Neuronal stem cell (in vitro differentiated cells): ENCODE results near the gene TMEM41B.

Experiments
- DNase-seq: peaks from one replicate; pipeline ENCODE4 v3.0.0-alpha.2; 2013; ENCODE audit warnings: low spot score
- H2AFZ ChIP-seq: one replicate; pipeline ENCODE4 v1.6.1; 2013; ENCODE audit warnings: mild to moderate bottlenecking, low read length, inconsistent platforms
- H2AK5ac ChIP-seq: 2 replicates; pipeline ENCODE4 v1.6.1; 2013; ENCODE audit warnings: low read depth, mild to moderate bottlenecking, inconsistent platforms, low read length, moderate library complexity, mixed read lengths
- H2BK120ac ChIP-seq: 2 replicates; pipeline ENCODE4 v1.6.1; 2013; ENCODE audit warnings: low read depth, mild to moderate bottlenecking, inconsistent platforms, low read length, moderate library complexity, mixed read lengths
- H2BK12ac ChIP-seq: one replicate; pipeline ENCODE4 v1.6.1; 2013; ENCODE audit warnings: low read length, inconsistent platforms
- H2BK15ac ChIP-seq: 2 replicates; pipeline ENCODE4 v1.6.1; 2013; ENCODE audit warnings: mild to moderate bottlenecking, low read length, inconsistent platforms, mixed read lengths
- H2BK5ac ChIP-seq: one replicate; pipeline ENCODE4 v1.6.1; 2013; ENCODE audit warnings: inconsistent platforms, mild to moderate bottlenecking, low read length, moderate library complexity
- H3K14ac ChIP-seq: one replicate; pipeline ENCODE4 v1.6.1; 2013; ENCODE audit warnings: low read length, inconsistent platforms
- H3K18ac ChIP-seq: 2 replicates; pipeline ENCODE4 v1.6.1; 2013; ENCODE audit warnings: low read length, inconsistent platforms
- H3K23ac ChIP-seq: 2 replicates; pipeline ENCODE4 v1.6.1; 2013; ENCODE audit warnings: low read depth, mild to moderate bottlenecking, mixed read lengths, low read length, inconsistent platforms; ENCODE audit not compliant: poor library complexity
- H3K27ac ChIP-seq: replicated peaks from 3 replicates; pipeline ENCODE4 v1.5.1; 2013; ENCODE audit warnings: low read length, inconsistent platforms
- H3K27me3 ChIP-seq, 3 experiments: 2 replicates each; pipeline ENCODE4 v1.6.1; 2013; ENCODE audit warnings: low read length in 3 of 3, mild to moderate bottlenecking in 2 of 3, inconsistent platforms in 1 of 3, low read depth in 1 of 3, mixed read lengths in 1 of 3, moderate library complexity in 1 of 3; ENCODE audit not compliant: control insufficient read depth in 3 of 3, insufficient read depth in 3 of 3
- H3K36me3 ChIP-seq, 2 donors: replicated peaks in 1 of 2; 2 replicates each; pipeline ENCODE4 v1.6.1; 2013; ENCODE audit warnings: low read length in 2 of 2; ENCODE audit not compliant: control insufficient read depth in 2 of 2, insufficient read depth in 2 of 2
- H3K4ac ChIP-seq: 2 replicates; pipeline ENCODE4 v1.6.1; 2013; ENCODE audit warnings: inconsistent platforms, mild to moderate bottlenecking, low read length, moderate library complexity
- H3K4me1 ChIP-seq, 2 donors: 1 replicate in 1 of 2; 2 replicates in 1 of 2; pipeline ENCODE4 v1.6.1; 2013; ENCODE audit warnings: low read length in 2 of 2, low read depth in 1 of 2; ENCODE audit not compliant: control insufficient read depth in 2 of 2, insufficient read depth in 1 of 2
- H3K4me2 ChIP-seq: one replicate; pipeline ENCODE4 v1.6.1; 2013; ENCODE audit warnings: mild to moderate bottlenecking, low read length, inconsistent platforms; ENCODE audit not compliant: insufficient read depth, poor library complexity, severe bottlenecking
- H3K4me3 ChIP-seq, 2 donors: 2 replicates each; pipeline ENCODE4 v1.5.1; 2013; ENCODE audit warnings: low read length in 2 of 2, mild to moderate bottlenecking in 2 of 2, inconsistent platforms in 1 of 2, moderate library complexity in 1 of 2
- H3K79me1 ChIP-seq: one replicate; pipeline ENCODE4 v1.6.1; 2013; ENCODE audit warnings: low read depth, mild to moderate bottlenecking, inconsistent platforms, low read length, moderate library complexity
- H3K9ac ChIP-seq: one replicate; pipeline ENCODE4 v1.6.1; 2013; ENCODE audit warnings: mild to moderate bottlenecking, low read depth, low read length, inconsistent platforms; ENCODE audit not compliant: poor library complexity
- H3K9me3 ChIP-seq, 2 donors: replicated peaks in 1 of 2; 2 replicates each; pipeline versions ENCODE3 to v1.6.1; 2013; ENCODE audit warnings: low read length in 2 of 2, mild to moderate bottlenecking in 2 of 2, inconsistent platforms in 1 of 2, low read depth in 1 of 2, mixed read lengths in 1 of 2, moderate library complexity in 1 of 2; ENCODE audit not compliant: control insufficient read depth in 2 of 2, insufficient read depth in 1 of 2
- H4K8ac ChIP-seq: one replicate; pipeline ENCODE4 v1.6.1; 2013; ENCODE audit warnings: low read depth, mild to moderate bottlenecking, inconsistent platforms, low read length, moderate library complexity
- H4K91ac ChIP-seq: one replicate; pipeline ENCODE4 v1.6.1; 2013; ENCODE audit warnings: low read length, low read depth, mild to moderate bottlenecking, inconsistent platforms; ENCODE audit not compliant: poor library complexity
- WGBS, 2 donors: extraction: QIAGEN DNeasy Blood & Tissue Kit; methylation state at CpG; one replicate each; pipeline ENCODE4 v1.1.7; 2013; ENCODE audit warnings: missing lambda C conversion rate in 2 of 2, mixed read lengths in 1 of 2; ENCODE audit not compliant: insufficient read length in 2 of 2, insufficient replicate concordance in 1 of 2; ENCODE audit errors: extremely low coverage in 2 of 2; 5-methylcytosine and 5-hydroxymethylcytosine counted together

TMEM41B gene

GRCh38 chr11:9265211-9266131 is 48.9 kb downstream of the TMEM41B start, which contains the start of gene DENND5A:
TSS of gene DENND5A (minus strand) at chr11:9265350. CDS start at chr11:9265069, 281 bp downstream.
- no peaks in the 10 kb centered on the region for H3K36me3 ChIP-seq
- peak within 1 kb of the TSS; percentile 76 for H2BK5ac ChIP-seq
- peak within 1 kb of the TSS; percentile 73 for H2BK120ac ChIP-seq
- peak within 1 kb of the TSS; percentile 74 for H3K4me2 ChIP-seq
- peak within 1 kb of the TSS; percentile 93 for H3K18ac ChIP-seq
- no CpG with 5 or more reads among the region's 63 CpGs for WGBS, 2 donors
- H2AFZ ChIP-seq: peak within 1 kb of the TSS; percentile 97
- peak within 1 kb of the TSS; percentile 91 for H3K9ac ChIP-seq
- H3K4me1 ChIP-seq: peaks cover 4 to 6% of the 10 kb centered on the region in 2 donors
- H3K27me3 ChIP-seq: no peaks in the 10 kb centered on the region
- no peaks in the 10 kb centered on the region for H3K79me1 ChIP-seq
- no peak within 1 kb of the TSS for H2BK12ac ChIP-seq
- no peak within 1 kb of the TSS for H4K91ac ChIP-seq
- DNase-seq: peak; percentile 91
- no peaks in the 10 kb centered on the region for H3K9me3 ChIP-seq
- H3K4ac ChIP-seq: no peak within 1 kb of the TSS
- no peak within 1 kb of the TSS for H2BK15ac ChIP-seq
- peak within 1 kb of the TSS; percentile 98 to 99 for H3K4me3 ChIP-seq
- H3K14ac ChIP-seq: peak within 1 kb of the TSS; percentile 25
- no peak within 1 kb of the TSS for H2AK5ac ChIP-seq
- H3K27ac ChIP-seq: peak within 1 kb of the TSS; percentile 54
- H3K23ac ChIP-seq: peak within 1 kb of the TSS; percentile 76
- H4K8ac ChIP-seq: no peak within 1 kb of the TSS

- no peak overlapping the region for H2BK15ac ChIP-seq
- H3K27ac ChIP-seq: peak overlapping the region; percentile 54
- H4K8ac ChIP-seq: no peak overlapping the region
- peak overlapping the region; percentile 91 for H3K18ac ChIP-seq
- no peak overlapping the region for H3K4ac ChIP-seq
- H3K9me3 ChIP-seq: no peaks in the 10 kb centered on the region
- H3K23ac ChIP-seq: peak overlapping the region; percentile 76
- no peak overlapping the region for H4K91ac ChIP-seq
- peaks cover 4% of the 10 kb centered on the region in 2 donors for H3K4me1 ChIP-seq
- peak overlapping the region; percentile 91 for H3K9ac ChIP-seq
- H3K79me1 ChIP-seq: peaks cover 2% of the 10 kb centered on the region
- no peak overlapping the region for H2BK12ac ChIP-seq
- DNase-seq: peak; percentile 31
- H2BK5ac ChIP-seq: peak overlapping the region; percentile 76
- peak overlapping the region; percentile 74 for H3K4me2 ChIP-seq
- peak overlapping the region; percentile 98 to 99 for H3K4me3 ChIP-seq
- H2AFZ ChIP-seq: peak overlapping the region; percentile 97
- H3K36me3 ChIP-seq: no peaks in the 10 kb centered on the region
- no peak overlapping the region for H3K14ac ChIP-seq
- H2AK5ac ChIP-seq: no peak overlapping the region
- H2BK120ac ChIP-seq: peak overlapping the region; percentile 73
- no CpG with 5 or more reads among the region's 76 CpGs for WGBS, 2 donors
- H3K27me3 ChIP-seq: no peaks in the 10 kb centered on the region
Measured at GRCh38 chr11:9264316-9265210, 49.8 kb downstream of the TMEM41B start.

GRCh38 chr11:9263840-9264315 is 50.5 kb downstream of the TMEM41B start:
- no peak overlapping the region for H4K91ac ChIP-seq
- no peak overlapping the region for H2AK5ac ChIP-seq
- WGBS, 2 donors: no CpG with 5 or more reads among the region's 9 CpGs
- H2BK15ac ChIP-seq: no peak overlapping the region
- no peaks in the 10 kb centered on the region for H3K27me3 ChIP-seq
- H2BK120ac ChIP-seq: no peak overlapping the region
- H3K9me3 ChIP-seq: no peaks in the 10 kb centered on the region
- H3K18ac ChIP-seq: no peak overlapping the region
- H3K4ac ChIP-seq: no peak overlapping the region
- no peak overlapping the region for H3K14ac ChIP-seq
- H2AFZ ChIP-seq: peak overlapping the region; percentile 97
- peaks cover 2% of the 10 kb centered on the region for H3K79me1 ChIP-seq
- H3K23ac ChIP-seq: no peak overlapping the region
- H2BK5ac ChIP-seq: no peak overlapping the region
- H2BK12ac ChIP-seq: no peak overlapping the region
- DNase-seq: no peak
- H3K27ac ChIP-seq: no peak overlapping the region
- peaks cover 2 to 4% of the 10 kb centered on the region in 2 donors for H3K4me1 ChIP-seq
- peak overlapping the region; percentile 98 to 99 for H3K4me3 ChIP-seq
- H3K36me3 ChIP-seq: no peaks in the 10 kb centered on the region
- no peak overlapping the region for H3K9ac ChIP-seq
- H3K4me2 ChIP-seq: peak overlapping the region; percentile 74
- no peak overlapping the region for H4K8ac ChIP-seq
